GDM1 (cell line): ENCODE measurements around the gene CELF2.
"Not testable (repeated sequence)": the region's sequence is repeated elsewhere in the genome, so short reads cannot be mapped to it uniquely, and the experiment has no call there.

Experiments used
- DNase-seq: peaks from one replicate; lab custom pipeline; 2025; lab: John Stamatoyannopoulos, UW

Gene CELF2

DNA sequence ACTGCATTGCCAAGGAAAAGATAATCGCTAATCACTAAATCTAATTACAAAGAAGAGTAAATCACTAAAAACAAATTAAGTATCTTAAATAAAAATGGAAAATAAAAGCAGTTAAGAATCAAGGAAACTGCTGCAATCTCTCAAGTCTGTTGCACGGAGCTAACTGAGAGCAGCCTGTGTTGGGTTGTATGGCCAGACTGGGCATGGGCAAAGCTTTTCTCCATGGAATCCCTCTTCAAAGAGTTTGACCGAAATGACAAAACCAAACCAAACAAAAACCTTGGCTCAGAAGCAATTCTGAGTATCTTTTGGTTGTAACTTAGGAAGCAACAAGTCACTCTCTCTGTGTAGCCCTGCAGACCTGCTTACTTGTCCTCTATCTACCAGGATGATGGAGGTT is 78.8 kb downstream of the CELF2 start:
- no peak for DNase-seq

DNA sequence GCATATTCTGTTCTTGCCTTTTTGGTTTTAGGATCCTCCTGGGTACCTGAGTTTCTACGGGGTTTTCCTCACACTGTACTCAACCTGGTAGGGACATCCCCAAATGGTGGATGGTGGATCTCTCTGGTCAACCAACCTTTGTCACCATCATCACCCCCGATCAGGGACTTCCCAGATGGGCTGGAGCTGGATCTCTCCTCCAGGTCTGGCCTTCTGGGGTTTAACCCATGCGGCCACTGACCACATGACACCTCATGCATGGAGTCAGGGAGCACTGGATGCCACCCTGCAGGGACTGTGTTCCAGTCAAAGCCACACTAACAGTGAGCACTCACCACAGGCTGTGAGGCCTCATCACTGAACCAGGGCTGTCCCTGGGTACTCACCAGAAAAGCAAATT is 80.0 kb downstream of the CELF2 start:
- DNase-seq, result no peak

- no peak for DNase-seq
Measured at GRCh38 chr10:11098666-11099065, 81.0 kb downstream of the CELF2 start.

- DNase-seq, result no peak
Measured at GRCh38 chr10:11104772-11105675, 87.4 kb downstream of the CELF2 start.

DNA sequence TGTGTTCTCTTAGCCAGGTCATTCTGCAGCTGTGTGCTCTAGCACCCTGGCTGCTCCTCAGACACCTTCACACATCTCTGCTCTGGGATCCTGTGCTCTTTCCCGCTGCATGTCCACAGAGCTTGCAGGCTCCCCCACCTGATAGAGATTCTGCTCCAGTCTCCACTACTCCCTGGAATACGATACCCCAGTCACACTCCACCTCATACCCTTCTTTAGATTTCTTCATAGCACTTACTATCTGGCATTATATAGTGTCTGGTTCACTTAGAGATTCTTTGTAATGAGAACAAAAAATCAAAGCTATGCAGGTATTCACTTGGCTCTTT is 88.0 kb downstream of the CELF2 start:
- no peak for DNase-seq

GRCh38 chr10:11106621-11107374 is 89.1 kb downstream of the CELF2 start:
- DNase-seq, result no peak

DNA sequence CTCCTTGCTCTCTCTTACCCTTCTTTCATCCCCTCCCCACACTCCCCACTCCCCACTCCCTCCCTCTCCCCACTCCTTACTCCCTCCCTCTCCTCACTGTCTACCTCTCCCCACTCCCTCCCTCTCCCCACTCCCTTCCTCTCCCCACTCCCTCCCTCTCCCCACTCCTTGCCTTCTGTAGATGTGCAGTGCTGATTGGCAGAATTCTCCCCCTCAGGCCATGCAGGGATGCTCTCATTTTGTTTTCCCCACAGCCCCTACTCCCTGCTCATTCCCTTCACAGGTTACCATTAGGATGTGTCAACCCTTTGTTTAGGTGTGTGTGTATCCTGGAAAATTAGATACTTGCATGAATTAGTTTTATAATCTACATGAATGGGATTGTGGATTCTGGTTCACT is 90.3 kb downstream of the CELF2 start:
- DNase-seq, result no peak

- no peak for DNase-seq
Measured at GRCh38 chr10:11108356-11108755, 90.7 kb downstream of the CELF2 start.

DNA sequence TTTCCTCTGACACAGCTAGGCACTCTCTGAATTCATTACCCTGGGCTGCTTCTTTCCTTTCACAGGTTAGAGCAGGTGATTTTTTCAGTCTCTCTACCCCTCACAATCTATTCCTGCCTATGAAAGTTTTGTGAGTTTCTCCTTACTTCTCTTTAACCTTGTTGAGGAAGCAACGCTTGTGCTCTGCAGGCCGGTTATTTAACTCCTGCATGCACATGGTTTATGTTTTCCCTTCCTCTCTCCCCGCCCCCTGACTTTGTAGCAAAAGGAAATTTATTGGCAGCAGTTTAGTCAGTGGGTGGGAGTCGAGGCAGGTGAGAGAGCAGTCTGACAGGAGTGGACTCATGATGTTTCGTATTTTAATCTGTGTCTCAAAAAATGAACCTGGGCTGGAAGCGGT is 91.9 kb downstream of the CELF2 start:
- no peak for DNase-seq

GRCh38 chr10:11110539-11110938 is 92.9 kb downstream of the CELF2 start:
- no peak for DNase-seq

GRCh38 chr10:11111490-11111889 is 93.8 kb downstream of the CELF2 start:
- DNase-seq, result no peak

DNA sequence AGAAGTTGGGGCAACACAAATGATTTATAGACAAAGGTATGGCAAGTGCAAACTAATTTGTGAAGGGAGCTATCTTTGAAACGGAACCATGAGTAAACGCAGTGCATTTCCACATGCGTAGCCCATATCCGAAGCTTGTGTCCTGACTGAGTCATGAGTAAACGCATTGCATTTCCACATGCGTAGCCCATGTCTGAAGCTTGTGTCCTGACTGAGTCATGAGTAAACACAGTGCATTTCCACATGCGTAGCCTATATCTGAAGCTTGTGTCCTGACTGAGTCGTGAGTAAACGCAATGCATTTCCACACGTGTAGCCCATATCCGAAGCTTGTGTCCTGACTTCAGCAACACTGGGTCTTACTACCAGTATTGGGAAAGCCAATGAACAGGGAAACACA is 95.0 kb downstream of the CELF2 start:
- DNase-seq, result no peak

- DNase-seq, result no peak
Measured at GRCh38 chr10:11113156-11113555, 95.5 kb downstream of the CELF2 start.

DNA sequence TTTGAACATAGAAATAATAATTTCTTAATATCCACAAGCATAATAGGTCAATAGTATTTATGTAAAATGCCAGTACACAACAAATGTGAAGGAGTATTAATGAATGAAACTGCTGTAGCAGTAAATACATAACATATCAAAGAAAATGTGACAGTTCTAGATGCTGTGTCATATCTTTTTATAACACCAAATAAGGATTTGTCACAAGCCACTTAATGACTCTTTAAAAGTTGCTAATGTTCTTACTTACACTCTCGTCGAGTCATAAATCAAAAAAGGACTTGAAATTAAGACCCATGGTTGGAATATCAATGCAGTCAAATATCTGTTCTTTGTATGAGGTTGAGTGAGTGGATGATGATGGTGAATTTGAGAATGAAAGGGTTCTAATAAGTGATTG is 96.6 kb downstream of the CELF2 start:
- no peak for DNase-seq

- no peak for DNase-seq
Measured at GRCh38 chr10:11115337-11115736, 97.7 kb downstream of the CELF2 start.

GRCh38 chr10:11116361-11116760 is 98.7 kb downstream of the CELF2 start:
- no peak for DNase-seq

DNA sequence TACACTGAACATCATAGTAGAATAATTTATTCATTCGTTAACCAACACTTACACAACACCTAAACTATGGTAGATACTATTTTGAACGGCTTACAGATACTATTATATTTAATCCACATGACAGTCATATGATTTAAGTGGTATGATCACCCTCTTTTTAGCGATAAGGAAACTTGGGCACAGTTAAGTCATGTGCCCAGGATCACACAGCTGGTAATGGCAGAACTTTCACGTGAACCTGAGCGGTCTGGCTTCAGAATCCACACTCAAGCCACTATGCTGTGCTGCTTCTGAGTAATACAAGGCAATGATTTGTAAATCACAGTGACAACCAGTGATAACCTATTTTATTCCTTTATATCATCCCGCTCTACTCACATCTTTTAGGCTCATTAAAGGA is 99.1 kb downstream of the CELF2 start:
- no peak for DNase-seq

GRCh38 chr10:11118686-11119085 is 101.0 kb downstream of the CELF2 start:
- DNase-seq, result no peak

- DNase-seq, result no peak
Measured at GRCh38 chr10:11119843-11120242, 102.2 kb downstream of the CELF2 start.

DNA sequence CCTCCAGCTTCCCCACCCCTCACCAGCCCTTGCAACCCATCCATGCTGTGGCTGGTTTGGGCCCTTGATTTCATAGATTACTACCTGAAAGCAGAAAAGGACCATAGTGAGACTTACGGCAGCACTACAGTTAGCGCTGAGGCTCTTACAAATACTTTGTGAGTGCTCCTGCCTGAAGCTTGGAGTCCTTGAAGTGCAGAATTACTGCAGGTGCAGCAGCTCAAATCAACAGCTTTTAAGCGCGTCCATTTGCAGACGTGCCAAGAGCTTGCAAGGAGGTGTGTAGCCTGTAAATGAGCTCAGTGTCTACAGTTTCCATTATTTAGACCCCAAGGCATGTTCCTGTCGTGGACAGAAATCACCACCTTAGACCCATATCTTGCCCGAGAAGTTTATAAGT is 103.0 kb downstream of the CELF2 start:
- DNase-seq, result no peak

DNA sequence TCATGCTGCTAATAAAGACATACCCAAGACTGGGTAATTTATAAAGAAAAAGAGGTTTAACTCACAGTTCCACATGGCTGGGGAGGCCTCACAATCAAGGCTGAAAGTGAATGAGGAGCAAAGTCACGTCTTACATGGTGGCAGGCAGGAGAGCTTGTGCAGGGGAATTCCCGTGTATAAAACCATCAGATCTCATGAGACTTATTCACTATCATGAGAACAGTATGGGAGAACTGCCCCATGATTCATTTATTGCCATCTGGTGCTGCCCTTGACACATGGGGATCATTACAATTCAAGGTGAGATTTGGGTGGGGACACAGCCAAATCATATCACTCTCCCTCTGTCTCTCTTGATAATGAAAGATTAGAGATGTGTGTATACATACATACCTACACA is 106.2 kb downstream of the CELF2 start:
- not testable (repeated sequence) for DNase-seq

GRCh38 chr10:11125004-11125403 is 107.3 kb downstream of the CELF2 start:
- DNase-seq, result no peak

DNA sequence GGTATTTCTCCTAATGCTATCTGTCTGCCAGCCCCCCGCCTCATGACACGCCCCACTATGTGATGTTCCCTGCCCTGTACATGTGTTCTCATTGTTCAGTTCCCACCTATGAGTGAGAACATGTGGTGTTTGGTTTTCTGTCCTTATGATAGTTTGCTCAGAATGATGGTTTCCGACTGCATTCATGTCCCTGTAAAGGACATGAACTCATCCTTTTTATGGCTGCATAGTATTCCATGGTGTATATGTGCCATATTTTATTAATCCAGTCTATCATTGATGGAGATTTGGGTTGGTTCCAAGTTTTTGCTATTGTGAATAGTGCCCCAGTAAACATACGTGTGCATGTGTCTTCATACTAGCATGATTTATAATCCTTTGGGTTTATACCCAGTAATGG is 109.3 kb downstream of the CELF2 start:
- not testable (repeated sequence) for DNase-seq
